ENCODE data around the gene NTPCR.

GRCh38 chr1:232985882-232986526, 35.6 kb downstream of the NTPCR start:
- TF ChIP-seq POLR2A (IDR thresholded peaks at IDR 0.05) (no peak), CTCF (IDR thresholded peaks at IDR 0.05) (no peak)
